ENCODE data around the gene DRC3.

GRCh38 chr17:17987187-17987896 is 14.7 kb downstream of the DRC3 start:
- TF ChIP-seq POLR2A (IDR thresholded peaks at IDR 0.05) (no peak), CTCF (IDR thresholded peaks at IDR 0.05) (no peak)
